Liver (tissue), 3 donors: ENCODE results near the gene ACKR3.

Source experiments
- EGR1 ChIP-seq, 2 donors: IDR thresholded peaks; 2 replicates each; pipeline ENCODE4 v1.6.1; 2016 to 2018; ENCODE audit warnings: antibody characterized with exemption in 2 of 2, low read depth in 2 of 2
- FOXA2 ChIP-seq: IDR thresholded peaks from 2 replicates; pipeline ENCODE4 v1.6.1; 2016; ENCODE audit warnings: antibody characterized with exemption
- GABPA ChIP-seq, 2 donors: IDR thresholded peaks in 1 of 2; conservative IDR thresholded peaks in 1 of 2; 2 replicates each; pipeline ENCODE4 v1.6.1; 2016; ENCODE audit warnings: antibody characterized with exemption in 2 of 2, mild to moderate bottlenecking in 1 of 2, moderate library complexity in 1 of 2
- HNF4A ChIP-seq, 2 donors: conservative IDR thresholded peaks; 2 replicates each; pipeline ENCODE4 v1.6.1; 2016; ENCODE audit warnings: antibody characterized with exemption in 2 of 2, mild to moderate bottlenecking in 2 of 2
- MAX ChIP-seq: IDR thresholded peaks from 2 replicates; pipeline ENCODE4 v1.6.1; 2016; ENCODE audit warnings: antibody characterized with exemption
- NR2F2 ChIP-seq: IDR thresholded peaks from 2 replicates; pipeline ENCODE4 v1.6.1; 2016; ENCODE audit warnings: antibody characterized with exemption
- RAD21 ChIP-seq, 2 donors: IDR thresholded peaks; 2 replicates each; pipeline ENCODE4 v1.6.1; 2016; ENCODE audit warnings: antibody characterized with exemption in 2 of 2, mild to moderate bottlenecking in 2 of 2
- TAF1 ChIP-seq: conservative IDR thresholded peaks from 2 replicates; pipeline ENCODE4 v1.6.1; 2016; ENCODE audit warnings: antibody characterized with exemption, mild to moderate bottlenecking
- YY1 ChIP-seq: IDR thresholded peaks from 2 replicates; pipeline ENCODE4 v1.6.1; 2016; ENCODE audit warnings: antibody characterized with exemption, mild to moderate bottlenecking
- TF ChIP-seq, protein P1 (sequence below): fragments of 150-350 bp; IDR thresholded peaks from 2 replicates; pipeline ENCODE4 v1.5.1; 2017; ENCODE audit warnings: improper control_type of control experiment, low read depth, low read length; ENCODE audit not compliant: missing input control
- TF ChIP-seq, protein P2 (sequence below): IDR thresholded peaks from 2 replicates; pipeline ENCODE4 v1.6.1; 2016; ENCODE audit warnings: antibody characterized with exemption, mild to moderate bottlenecking
- donor health status: healthy.
- donor health status: healthy.

DNA sequence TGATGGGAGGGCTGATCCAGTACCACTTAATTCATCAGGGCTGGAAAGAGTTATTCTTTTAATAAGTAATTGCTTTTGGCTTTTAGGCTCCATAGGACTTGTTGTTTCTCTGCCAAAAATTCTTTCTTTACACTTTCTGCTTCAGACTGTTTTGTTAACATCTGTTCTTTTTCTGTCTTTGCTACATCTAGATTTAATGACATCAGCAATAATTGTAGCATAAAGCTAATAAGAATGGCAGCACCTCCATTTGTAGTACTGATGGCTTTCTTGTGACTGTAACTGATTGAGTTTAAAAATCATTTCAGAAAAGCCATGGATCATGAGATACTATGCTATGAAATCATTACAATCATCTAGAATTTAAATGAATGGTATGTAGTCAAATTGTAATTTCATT, 46.4 kb upstream of the ACKR3 start:
- TF ChIP-seq, protein P1, sequence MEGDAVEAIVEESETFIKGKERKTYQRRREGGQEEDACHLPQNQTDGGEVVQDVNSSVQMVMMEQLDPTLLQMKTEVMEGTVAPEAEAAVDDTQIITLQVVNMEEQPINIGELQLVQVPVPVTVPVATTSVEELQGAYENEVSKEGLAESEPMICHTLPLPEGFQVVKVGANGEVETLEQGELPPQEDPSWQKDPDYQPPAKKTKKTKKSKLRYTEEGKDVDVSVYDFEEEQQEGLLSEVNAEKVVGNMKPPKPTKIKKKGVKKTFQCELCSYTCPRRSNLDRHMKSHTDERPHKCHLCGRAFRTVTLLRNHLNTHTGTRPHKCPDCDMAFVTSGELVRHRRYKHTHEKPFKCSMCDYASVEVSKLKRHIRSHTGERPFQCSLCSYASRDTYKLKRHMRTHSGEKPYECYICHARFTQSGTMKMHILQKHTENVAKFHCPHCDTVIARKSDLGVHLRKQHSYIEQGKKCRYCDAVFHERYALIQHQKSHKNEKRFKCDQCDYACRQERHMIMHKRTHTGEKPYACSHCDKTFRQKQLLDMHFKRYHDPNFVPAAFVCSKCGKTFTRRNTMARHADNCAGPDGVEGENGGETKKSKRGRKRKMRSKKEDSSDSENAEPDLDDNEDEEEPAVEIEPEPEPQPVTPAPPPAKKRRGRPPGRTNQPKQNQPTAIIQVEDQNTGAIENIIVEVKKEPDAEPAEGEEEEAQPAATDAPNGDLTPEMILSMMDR: no peak
- TF ChIP-seq YY1 (no peak), TAF1 (no peak), HNF4A (conservative IDR thresholded peaks at IDR 0.05) (no peak), FOXA2 (no peak), NR2F2 (no peak), GABPA (IDR thresholded peaks at IDR 0.05 in 1 of 2, conservative IDR thresholded peaks at IDR 0.05 in 1 of 2) (no peak), RAD21 (IDR thresholded peaks at IDR 0.05) (no peak), EGR1 (IDR thresholded peaks at IDR 0.05; ENCODE audit: low read depth in 2 of 2) (no peak), MAX (no peak)
- TF ChIP-seq, protein P2, sequence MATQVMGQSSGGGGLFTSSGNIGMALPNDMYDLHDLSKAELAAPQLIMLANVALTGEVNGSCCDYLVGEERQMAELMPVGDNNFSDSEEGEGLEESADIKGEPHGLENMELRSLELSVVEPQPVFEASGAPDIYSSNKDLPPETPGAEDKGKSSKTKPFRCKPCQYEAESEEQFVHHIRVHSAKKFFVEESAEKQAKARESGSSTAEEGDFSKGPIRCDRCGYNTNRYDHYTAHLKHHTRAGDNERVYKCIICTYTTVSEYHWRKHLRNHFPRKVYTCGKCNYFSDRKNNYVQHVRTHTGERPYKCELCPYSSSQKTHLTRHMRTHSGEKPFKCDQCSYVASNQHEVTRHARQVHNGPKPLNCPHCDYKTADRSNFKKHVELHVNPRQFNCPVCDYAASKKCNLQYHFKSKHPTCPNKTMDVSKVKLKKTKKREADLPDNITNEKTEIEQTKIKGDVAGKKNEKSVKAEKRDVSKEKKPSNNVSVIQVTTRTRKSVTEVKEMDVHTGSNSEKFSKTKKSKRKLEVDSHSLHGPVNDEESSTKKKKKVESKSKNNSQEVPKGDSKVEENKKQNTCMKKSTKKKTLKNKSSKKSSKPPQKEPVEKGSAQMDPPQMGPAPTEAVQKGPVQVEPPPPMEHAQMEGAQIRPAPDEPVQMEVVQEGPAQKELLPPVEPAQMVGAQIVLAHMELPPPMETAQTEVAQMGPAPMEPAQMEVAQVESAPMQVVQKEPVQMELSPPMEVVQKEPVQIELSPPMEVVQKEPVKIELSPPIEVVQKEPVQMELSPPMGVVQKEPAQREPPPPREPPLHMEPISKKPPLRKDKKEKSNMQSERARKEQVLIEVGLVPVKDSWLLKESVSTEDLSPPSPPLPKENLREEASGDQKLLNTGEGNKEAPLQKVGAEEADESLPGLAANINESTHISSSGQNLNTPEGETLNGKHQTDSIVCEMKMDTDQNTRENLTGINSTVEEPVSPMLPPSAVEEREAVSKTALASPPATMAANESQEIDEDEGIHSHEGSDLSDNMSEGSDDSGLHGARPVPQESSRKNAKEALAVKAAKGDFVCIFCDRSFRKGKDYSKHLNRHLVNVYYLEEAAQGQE: no peak
